Activated T-cell treated with anti-CD3 and anti-CD28 coated beads, Interleukin-2, amount 50 U/mL, for 24 hours (primary cell): ENCODE results near the gene WDR4.
A peak's percentile ranks its signal among the peaks of the same experiment; 100 is the strongest.

Experiments
- DNase-seq: peaks from one replicate; pipeline ENCODE4 v3.0.0-alpha.2; 2020
- H3K27ac Mint-ChIP-seq: 2 replicates; pipeline ENCODE4 v1.8.0; 2020; ENCODE audit warnings: mild to moderate bottlenecking, mixed read lengths
- H3K27me3 Mint-ChIP-seq: 2 replicates; pipeline ENCODE4 v1.8.0; 2020; ENCODE audit warnings: mixed read lengths
- H3K36me3 Mint-ChIP-seq: 2 replicates; pipeline ENCODE4 v1.8.0; 2020; ENCODE audit warnings: low read depth, mixed read lengths
- H3K4me1 Mint-ChIP-seq: 2 replicates; pipeline ENCODE4 v1.8.0; 2020; ENCODE audit warnings: low read depth, mixed read lengths
- H3K4me3 Mint-ChIP-seq: 2 replicates; pipeline ENCODE4 v1.8.0; 2020; ENCODE audit warnings: mild to moderate bottlenecking, moderate library complexity, mixed read lengths
- H3K9me3 Mint-ChIP-seq: 2 replicates; pipeline ENCODE4 v1.8.0; 2020; ENCODE audit warnings: mixed read lengths

The WDR4 gene

DNA sequence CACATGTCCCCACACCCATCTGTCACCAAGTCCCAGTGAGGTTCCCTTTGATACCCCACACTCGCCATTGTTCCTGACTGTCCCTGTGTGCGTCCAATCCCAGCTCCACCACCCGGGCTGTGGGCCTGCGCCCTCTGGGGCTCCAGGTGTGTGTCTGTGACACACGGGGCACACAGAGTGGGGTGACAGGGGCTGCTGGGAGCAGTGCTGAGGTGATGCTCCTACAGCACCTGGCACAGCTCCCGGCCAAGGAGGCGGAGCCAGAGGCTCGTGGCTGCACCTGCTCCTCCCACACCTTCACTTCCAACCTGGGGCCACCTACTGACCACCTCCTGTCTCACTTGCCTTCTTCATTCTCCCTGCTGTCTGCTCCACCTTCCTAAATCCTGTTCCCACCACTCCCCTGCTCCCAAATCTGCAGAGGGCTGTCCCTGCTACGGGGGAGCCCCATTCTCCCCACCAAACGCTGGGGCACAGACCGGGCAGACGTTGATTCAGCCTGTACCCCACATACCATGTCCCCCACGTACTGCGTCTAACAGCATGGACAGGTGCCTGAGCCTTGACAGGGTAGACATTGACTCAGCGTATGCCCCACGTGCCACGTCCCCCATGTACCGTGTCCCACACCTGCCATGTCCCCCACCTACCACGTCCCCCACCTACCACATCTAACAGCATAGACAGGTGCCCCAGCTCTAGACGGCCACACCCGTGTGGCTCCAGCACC is 16.4 kb downstream of the WDR4 start:
- Mint-ChIP-seq H3K9me3 (no peaks in the 10 kb centered on the region), H3K4me3 (no peak overlapping the region), H3K27ac (peak overlapping the region; percentile 69), H3K4me1 (peaks cover 28% of the 10 kb centered on the region), H3K27me3 (no peaks in the 10 kb centered on the region), H3K36me3 (peaks cover 94% of the 10 kb centered on the region)
- DNase-seq, result no peak

GRCh38 chr21:42861848-42862400 is 17.4 kb downstream of the WDR4 start:
- Mint-ChIP-seq H3K27me3 (no peaks in the 10 kb centered on the region), H3K27ac (no peak overlapping the region), H3K4me1 (peaks cover 19% of the 10 kb centered on the region), H3K9me3 (no peaks in the 10 kb centered on the region), H3K36me3 (peaks cover 94% of the 10 kb centered on the region), H3K4me3 (no peak overlapping the region)
- DNase-seq, result no peak

GRCh38 chr21:42861311-42861847 is 18.0 kb downstream of the WDR4 start:
- no peak overlapping the region for H3K27ac Mint-ChIP-seq
- H3K4me1 Mint-ChIP-seq, result peaks cover 14% of the 10 kb centered on the region
- peaks cover 94% of the 10 kb centered on the region for H3K36me3 Mint-ChIP-seq
- no peaks in the 10 kb centered on the region for H3K27me3 Mint-ChIP-seq
- no peaks in the 10 kb centered on the region for H3K9me3 Mint-ChIP-seq
- no peak for DNase-seq
- no peak overlapping the region for H3K4me3 Mint-ChIP-seq

- Mint-ChIP-seq H3K4me1 (peaks cover 8% of the 10 kb centered on the region), H3K27me3 (no peaks in the 10 kb centered on the region), H3K36me3 (peaks cover 94% of the 10 kb centered on the region), H3K27ac (no peak overlapping the region), H3K4me3 (no peak overlapping the region), H3K9me3 (no peaks in the 10 kb centered on the region)
- DNase-seq, result no peak
Measured at GRCh38 chr21:42860345-42860744, 19.0 kb downstream of the WDR4 start.

DNA sequence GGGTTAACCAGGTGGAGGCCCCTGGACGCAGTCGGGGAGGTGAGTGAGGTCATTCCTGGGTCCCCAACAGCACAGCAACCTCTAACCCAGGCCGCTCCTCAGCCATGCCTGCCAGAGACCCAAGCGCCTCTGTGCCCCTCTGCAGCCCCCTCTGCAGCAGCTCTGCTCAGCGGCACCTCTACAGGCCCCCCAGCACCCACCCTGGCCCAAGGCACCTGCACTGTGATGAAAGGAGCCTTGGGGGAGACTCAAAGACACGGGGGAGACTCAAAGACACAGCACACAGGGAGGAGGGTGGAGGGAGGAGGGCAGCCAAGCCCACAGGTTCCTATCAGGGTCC is 19.5 kb downstream of the WDR4 start:
- Mint-ChIP-seq H3K4me1 (peaks cover 6% of the 10 kb centered on the region), H3K4me3 (no peak overlapping the region), H3K36me3 (peaks cover 93% of the 10 kb centered on the region), H3K27ac (no peak overlapping the region), H3K9me3 (no peaks in the 10 kb centered on the region), H3K27me3 (no peaks in the 10 kb centered on the region)
- DNase-seq, result no peak

DNA sequence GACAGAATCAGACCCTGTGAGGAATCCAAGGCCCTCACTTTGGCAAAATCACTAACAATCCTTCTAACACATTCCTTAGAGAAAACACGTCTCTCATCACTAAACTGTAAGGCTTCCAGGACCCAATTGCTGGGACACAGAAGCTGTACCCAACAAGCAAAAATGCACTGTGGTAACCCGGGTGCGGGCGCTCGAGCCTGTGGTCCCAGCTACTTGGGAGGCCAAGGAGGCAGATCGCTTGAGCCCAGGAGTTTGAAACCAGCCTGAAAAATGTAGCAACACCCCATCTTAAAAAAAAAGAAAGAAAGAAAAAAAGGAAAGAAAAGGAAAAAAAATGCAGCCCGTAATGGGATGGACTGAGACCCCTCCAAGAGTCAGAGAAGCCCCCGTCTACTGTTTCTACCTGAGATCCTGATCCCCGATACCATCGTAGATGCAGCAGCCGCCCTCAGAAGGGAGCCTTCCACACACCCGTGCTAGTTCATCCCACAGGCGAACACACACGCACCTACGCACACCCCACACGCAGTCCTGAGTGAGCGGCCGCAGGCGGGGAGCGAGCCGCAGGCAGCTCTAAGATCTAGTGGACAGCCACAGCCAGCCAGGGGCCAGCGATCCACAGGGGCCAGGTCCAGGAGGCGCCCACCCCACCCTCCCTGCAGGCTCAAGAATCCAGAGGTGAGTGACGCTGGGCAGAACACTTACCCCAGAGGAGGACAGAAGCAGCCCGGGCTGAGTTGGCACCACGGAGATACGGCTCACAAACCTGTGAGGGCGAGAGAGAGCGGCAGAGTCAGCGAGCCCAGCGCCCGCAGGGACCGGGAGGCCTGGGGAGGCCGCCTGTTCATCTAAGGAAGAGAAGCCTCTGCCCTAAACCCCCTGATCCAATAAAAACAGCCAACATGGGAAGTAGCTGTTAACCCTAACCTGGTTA is 20.1 kb downstream of the WDR4 start:
- H3K27ac Mint-ChIP-seq, result no peak overlapping the region
- H3K36me3 Mint-ChIP-seq, result peaks cover 93% of the 10 kb centered on the region
- H3K27me3 Mint-ChIP-seq, result no peaks in the 10 kb centered on the region

GRCh38 chr21:42858185-42858847 is 21.0 kb downstream of the WDR4 start:
- Mint-ChIP-seq H3K9me3 (no peaks in the 10 kb centered on the region), H3K27ac (peak overlapping the region; percentile 64), H3K4me3 (no peak overlapping the region), H3K4me1 (peaks cover 1% of the 10 kb centered on the region), H3K27me3 (no peaks in the 10 kb centered on the region), H3K36me3 (peaks cover 96% of the 10 kb centered on the region)
- no peak for DNase-seq

More for the DNA sequence above, 20.1 kb downstream of the WDR4 start:
- no peak for DNase-seq
- H3K9me3 Mint-ChIP-seq, result no peaks in the 10 kb centered on the region
- no peak overlapping the region for H3K4me3 Mint-ChIP-seq
- peaks cover 1% of the 10 kb centered on the region for H3K4me1 Mint-ChIP-seq

DNA sequence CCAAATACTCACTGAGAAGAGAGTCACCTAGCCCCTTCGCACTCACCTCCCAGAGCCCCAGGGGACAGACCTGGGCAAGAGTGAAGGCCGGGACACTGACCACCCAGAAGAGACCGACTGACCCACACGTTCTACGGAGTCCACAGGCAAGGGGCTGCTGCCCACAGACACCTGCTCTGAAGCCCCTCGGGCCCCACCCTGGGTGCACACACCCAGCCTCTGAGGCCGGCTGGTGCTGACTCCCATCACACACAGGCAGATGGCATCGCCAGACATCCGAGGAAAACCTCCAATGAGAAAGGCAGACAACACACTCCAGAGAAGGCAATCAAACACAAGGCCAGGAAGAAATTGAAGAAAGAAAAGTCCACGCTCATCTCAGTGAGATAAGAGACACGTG is 22.1 kb downstream of the WDR4 start:
- Mint-ChIP-seq H3K9me3 (no peaks in the 10 kb centered on the region), H3K4me1 (no peaks in the 10 kb centered on the region), H3K27ac (no peak overlapping the region), H3K27me3 (no peaks in the 10 kb centered on the region), H3K36me3 (peaks cover 96% of the 10 kb centered on the region), H3K4me3 (no peak overlapping the region)
- no peak for DNase-seq

DNA sequence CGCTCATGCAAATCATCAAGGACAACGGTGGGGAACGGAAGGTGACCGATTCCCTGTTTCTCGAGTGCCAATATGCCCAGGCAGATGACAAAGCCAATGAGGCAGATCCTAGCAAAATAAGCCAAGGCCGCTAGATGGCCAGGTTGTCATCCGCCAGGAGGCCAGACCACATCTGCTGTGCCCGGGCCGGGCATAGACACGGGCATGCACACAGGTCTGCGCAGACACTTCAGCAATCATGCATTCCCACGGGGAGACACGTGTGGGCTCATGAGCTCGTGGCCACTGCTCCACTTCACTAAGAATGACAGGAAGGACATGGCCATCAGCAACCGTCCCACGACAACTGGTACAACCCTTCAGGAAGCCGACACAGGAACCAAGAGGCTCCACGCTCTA is 23.4 kb downstream of the WDR4 start:
- Mint-ChIP-seq H3K4me3 (no peak overlapping the region), H3K27ac (no peak overlapping the region), H3K36me3 (peaks cover 99% of the 10 kb centered on the region), H3K9me3 (no peaks in the 10 kb centered on the region), H3K4me1 (peaks cover 4% of the 10 kb centered on the region), H3K27me3 (no peaks in the 10 kb centered on the region)
- no peak for DNase-seq

DNA sequence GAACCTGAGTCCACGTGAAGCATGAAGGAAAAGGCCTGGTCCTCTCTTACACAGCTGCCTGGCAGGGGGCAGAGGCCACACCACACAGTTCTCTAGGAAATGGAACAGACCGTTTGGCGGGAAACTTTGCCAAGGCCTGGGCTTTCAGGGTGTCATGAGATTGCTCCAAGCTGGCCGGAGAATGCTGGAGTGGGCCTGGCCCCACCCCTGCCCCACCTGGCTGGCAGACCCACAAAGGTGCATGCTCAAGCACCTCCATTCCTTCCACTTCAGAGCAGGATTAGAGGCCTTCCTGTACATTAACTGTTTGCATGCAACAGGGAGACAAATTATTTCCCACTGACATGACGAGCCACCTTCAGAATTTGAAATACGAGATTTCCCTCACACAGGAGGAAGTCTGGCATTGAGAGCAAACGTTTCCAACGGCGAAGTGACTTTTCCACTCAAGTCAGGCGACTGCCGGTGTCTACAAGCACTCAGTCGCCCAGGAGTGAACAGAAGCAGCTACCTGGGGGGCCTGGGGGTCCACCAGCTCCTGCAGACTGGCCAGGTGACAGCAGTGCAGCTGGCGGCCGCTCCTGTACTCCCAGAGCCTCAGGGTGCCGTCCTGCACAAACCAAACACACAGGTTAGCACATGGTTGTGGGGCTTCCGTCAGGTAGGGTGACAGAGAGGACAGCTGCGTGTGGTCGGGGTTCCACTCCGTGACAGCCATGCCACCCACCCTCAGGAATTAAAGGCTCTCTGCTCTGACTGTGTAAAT is 24.0 kb downstream of the WDR4 start:
- no peak for DNase-seq
- no peak overlapping the region for H3K4me3 Mint-ChIP-seq
- H3K27me3 Mint-ChIP-seq, result no peaks in the 10 kb centered on the region
- peaks cover 99% of the 10 kb centered on the region for H3K36me3 Mint-ChIP-seq
- H3K27ac Mint-ChIP-seq, result no peak overlapping the region
- peaks cover 4% of the 10 kb centered on the region for H3K4me1 Mint-ChIP-seq
- no peaks in the 10 kb centered on the region for H3K9me3 Mint-ChIP-seq

GRCh38 chr21:42854246-42855010 is 24.9 kb downstream of the WDR4 start:
- Mint-ChIP-seq H3K36me3 (peaks cover 99% of the 10 kb centered on the region), H3K27ac (no peak overlapping the region)

DNA sequence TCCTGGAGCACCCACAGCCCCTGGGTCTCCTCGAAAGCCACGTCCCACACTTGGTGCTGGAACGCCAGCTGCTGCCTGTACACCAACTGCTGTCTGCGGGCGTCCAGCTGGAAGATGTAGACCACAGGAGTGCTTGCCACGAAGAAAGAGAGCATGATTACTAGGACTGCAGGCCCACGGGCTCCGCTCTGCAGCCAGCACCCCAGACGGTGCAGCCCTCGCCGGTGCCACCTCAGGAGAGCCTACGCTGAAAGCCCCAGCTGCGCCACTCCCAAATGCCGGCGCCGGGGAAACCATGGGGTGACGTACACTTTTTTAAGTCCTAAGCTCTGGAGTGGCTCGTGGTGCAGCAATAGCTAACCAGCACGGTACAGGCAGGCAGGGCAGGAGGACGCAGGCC is 25.7 kb downstream of the WDR4 start:
- Mint-ChIP-seq H3K36me3 (peaks cover 98% of the 10 kb centered on the region), H3K27ac (no peak overlapping the region), H3K4me3 (no peak overlapping the region)

More at GRCh38 chr21:42854246-42855010, 24.9 kb downstream of the WDR4 start:
- H3K4me1 Mint-ChIP-seq, result peaks cover 12% of the 10 kb centered on the region
- H3K9me3 Mint-ChIP-seq, result no peaks in the 10 kb centered on the region
- H3K27me3 Mint-ChIP-seq, result no peaks in the 10 kb centered on the region
- H3K4me3 Mint-ChIP-seq, result no peak overlapping the region
- no peak for DNase-seq

GRCh38 chr21:42852925-42853570 is 26.3 kb downstream of the WDR4 start:
- Mint-ChIP-seq H3K4me1 (peaks cover 14% of the 10 kb centered on the region), H3K9me3 (no peaks in the 10 kb centered on the region), H3K27me3 (no peaks in the 10 kb centered on the region), H3K27ac (no peak overlapping the region), H3K4me3 (no peak overlapping the region), H3K36me3 (peaks cover 97% of the 10 kb centered on the region)
- no peak for DNase-seq

More for the DNA sequence above, 25.7 kb downstream of the WDR4 start:
- no peaks in the 10 kb centered on the region for H3K27me3 Mint-ChIP-seq
- DNase-seq, result no peak
- H3K9me3 Mint-ChIP-seq, result no peaks in the 10 kb centered on the region
- H3K4me1 Mint-ChIP-seq, result peaks cover 14% of the 10 kb centered on the region
